ENCODE data around the gene DNAI1. TPM values are rescaled to one million over a fixed set of nuclear protein-coding genes. Genes with fewer than 3 reads are reported as not detected.

The DNAI1 gene
- total RNA-seq, 1 experiment from 2014 or later = 0.52 TPM

DNA sequence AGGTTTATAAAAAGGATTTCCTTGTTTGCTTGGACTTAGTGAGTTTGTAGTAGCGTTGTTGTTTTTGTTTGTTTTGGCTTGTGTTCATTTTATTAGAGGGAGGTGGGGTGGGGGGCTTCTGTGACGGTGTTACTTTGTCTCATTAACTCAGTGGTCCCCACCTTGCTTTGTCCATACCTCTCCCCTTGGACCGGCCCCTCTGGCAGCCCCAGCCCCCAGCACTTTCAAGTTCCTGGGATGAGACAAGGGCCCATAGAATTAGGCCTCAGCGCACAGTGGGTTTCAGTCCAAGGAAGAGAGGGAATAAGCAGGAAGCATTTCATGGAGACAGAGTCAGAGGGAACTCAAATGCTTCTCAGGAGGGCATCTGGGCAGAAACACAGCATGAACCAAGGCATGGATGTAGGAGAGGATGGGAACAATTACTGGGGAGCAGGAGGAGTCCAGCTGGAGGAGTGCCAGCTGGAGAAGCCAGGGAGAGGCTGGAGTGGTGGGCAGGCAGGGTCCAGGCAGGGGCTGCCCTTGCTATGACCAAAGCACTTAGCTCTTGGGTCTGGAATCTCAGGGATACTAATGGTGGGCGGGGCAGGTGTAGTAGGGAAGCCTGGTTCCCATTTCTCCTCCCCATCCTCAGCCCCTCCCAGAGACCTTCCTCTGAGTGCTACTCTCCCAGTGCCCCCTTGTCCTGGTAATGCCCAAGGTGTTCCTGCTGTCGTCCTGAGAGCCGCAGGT is 87.7 kb downstream of the DNAI1 start:
- no TSS peak for BruUV-seq (replicated peaks)
- CTCF ChIA-PET = interaction anchor here (0.9 to 2.6 kb wide), 3 partner anchors 45 to 143 kb away, joined by 3 to 15 read pairs (median 5); no protein-coding TSS in a partner anchor
- H3K9me3 ChIP-seq = no peaks in the 10 kb centered on the region
- no peaks in the 10 kb centered on the region for H3K27me3 ChIP-seq (replicated peaks; ENCODE audit: control insufficient read depth, insufficient read depth, low read length)
- Mint-ChIP-seq H3K4me3 (ENCODE audit: unreplicated experiment) (no peak overlapping the region), H3K9me3 (ENCODE audit: unreplicated experiment) (no peaks in the 10 kb centered on the region), H3K27me3 (ENCODE audit: insufficient read depth, unreplicated experiment) (peaks cover 13% of the 10 kb centered on the region), H3K36me3 (ENCODE audit: insufficient read depth, unreplicated experiment) (no peaks in the 10 kb centered on the region), H3K4me1 (ENCODE audit: low read depth, unreplicated experiment) (no peaks in the 10 kb centered on the region), H3K27ac (ENCODE audit: unreplicated experiment) (no peak overlapping the region)
- intact Hi-C loops (cut with micrococcal nuclease; ENCODE audit: unreplicated experiment) = loop anchor here (2.0 to 5.0 kb wide), 2 partner anchors 44 to 141 kb away; no protein-coding TSS in a partner anchor
- H3K36me3 ChIP-seq (ENCODE audit: control insufficient read depth, insufficient read depth, low read length) = no peaks in the 10 kb centered on the region
- TF ChIP-seq CTCF (IDR thresholded peaks at IDR 0.05; ENCODE audit: insufficient read depth in 1 of 2, low read depth in 1 of 2, low read length in 1 of 2, severe bottlenecking in 1 of 2, unreplicated experiment in 1 of 2) = no peak
- POLR2A ChIA-PET = no interaction called here
- H3K4me1 ChIP-seq = no peaks in the 10 kb centered on the region
- no peak for DNase-seq
- H3K4me3 ChIP-seq (ENCODE audit: low read depth, low read length) = no peak overlapping the region

DNA sequence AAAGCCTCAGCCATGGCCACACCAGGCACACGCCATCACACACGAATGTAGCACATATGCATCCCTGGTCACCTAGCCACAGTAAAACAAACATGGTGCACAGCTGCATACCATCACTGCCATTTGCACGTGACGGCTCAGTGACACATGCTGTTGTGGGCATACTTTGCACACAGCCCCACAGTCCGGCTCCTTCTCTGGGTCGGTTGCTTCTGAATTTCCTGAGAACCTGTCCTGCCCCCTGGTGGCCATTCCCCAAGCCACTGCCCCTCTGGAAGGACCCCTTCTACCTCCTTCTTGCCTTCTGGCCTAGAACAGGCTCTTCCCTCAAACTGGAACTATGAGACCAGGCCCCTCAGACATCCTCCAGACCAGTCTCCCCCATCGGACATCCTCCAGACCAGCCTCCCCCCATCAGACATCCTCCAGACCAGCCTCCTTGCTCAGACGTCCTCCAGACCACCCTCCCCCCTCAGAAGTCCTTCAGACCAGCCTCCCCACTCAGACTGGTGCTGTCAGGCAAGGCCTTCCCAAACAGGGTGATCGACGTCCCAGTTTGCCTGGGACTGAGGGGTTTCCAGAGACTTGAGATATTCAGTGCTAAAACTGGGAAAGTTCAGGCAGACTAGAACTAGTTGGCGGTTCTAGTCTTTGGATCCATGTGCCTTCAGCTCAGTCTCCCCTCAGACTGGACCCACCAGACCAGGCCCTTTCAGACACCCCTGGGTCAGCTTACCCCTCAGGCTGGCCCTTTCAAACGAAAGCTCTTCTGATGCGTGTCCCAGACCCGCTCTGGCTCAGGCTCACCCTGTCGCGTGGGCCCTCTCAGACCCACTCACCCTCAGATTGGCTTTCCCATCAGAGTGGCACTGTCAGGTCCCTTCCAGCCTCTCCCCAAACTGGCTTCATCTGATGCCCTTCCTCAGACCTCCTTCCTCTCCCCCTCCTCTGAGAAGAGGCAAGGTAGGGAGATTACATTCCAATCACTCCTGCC is 88.5 kb downstream of the DNAI1 start:
- H3K4me3 Mint-ChIP-seq (ENCODE audit: unreplicated experiment) = no peak overlapping the region
- CTCF ChIA-PET = interaction anchor here (0.9 to 2.6 kb wide), 8 partner anchors 34 to 143 kb away, joined by 3 to 34 read pairs (median 6); no protein-coding TSS in a partner anchor

More for the DNA sequence above, 88.5 kb downstream of the DNAI1 start:
- POLR2A ChIA-PET = no interaction called here
- H3K36me3 ChIP-seq (ENCODE audit: control insufficient read depth, insufficient read depth, low read length) = no peaks in the 10 kb centered on the region
- H3K27me3 Mint-ChIP-seq (ENCODE audit: insufficient read depth, unreplicated experiment) = peaks cover 13% of the 10 kb centered on the region
- TF ChIP-seq CTCF (IDR thresholded peaks at IDR 0.05; ENCODE audit: insufficient read depth in 1 of 2, low read depth in 1 of 2, low read length in 1 of 2, severe bottlenecking in 1 of 2, unreplicated experiment in 1 of 2) = peak; percentile 58 to 60
- H3K36me3 Mint-ChIP-seq (ENCODE audit: insufficient read depth, unreplicated experiment) = no peaks in the 10 kb centered on the region
- no peak overlapping the region for H3K27ac Mint-ChIP-seq (ENCODE audit: unreplicated experiment)
- H3K9me3 ChIP-seq = no peaks in the 10 kb centered on the region
- no peak overlapping the region for H3K4me3 ChIP-seq (ENCODE audit: low read depth, low read length)
- no peaks in the 10 kb centered on the region for H3K9me3 Mint-ChIP-seq (ENCODE audit: unreplicated experiment)
- intact Hi-C loops (cut with micrococcal nuclease; ENCODE audit: unreplicated experiment) = loop anchor here (1.0 to 5.0 kb wide), 3 partner anchors 45 to 142 kb away; no protein-coding TSS in a partner anchor
- H3K4me1 Mint-ChIP-seq (ENCODE audit: low read depth, unreplicated experiment) = no peaks in the 10 kb centered on the region
- BruUV-seq (replicated peaks) = no TSS peak
- H3K4me1 ChIP-seq = no peaks in the 10 kb centered on the region
- peak; percentile 61 to 67 for DNase-seq
- H3K27me3 ChIP-seq (replicated peaks; ENCODE audit: control insufficient read depth, insufficient read depth, low read length) = no peaks in the 10 kb centered on the region

Measured in Caco-2 (cell line).